KOPT-K1 (cell line): Measurements from ENCODE around the gene ATP1A2.
"Not testable (repeated sequence)": the region's sequence is repeated elsewhere in the genome, so short reads cannot be mapped to it uniquely, and the experiment has no call there.

Experiments used
- H3K27ac ChIP-seq: fragments of 200-600 bp; sonication (generic); 2 replicates; pipeline ENCODE4 v1.5.1; 2016; ENCODE audit warnings: antibody characterized with exemption, mild to moderate bottlenecking, low read depth, low read length; ENCODE audit not compliant: poor library complexity, severe bottlenecking
- H3K36me3 ChIP-seq: fragments of 200-600 bp; sonication (generic); 2 replicates; pipeline ENCODE4 v1.5.1; 2017; ENCODE audit warnings: antibody characterized with exemption, mild to moderate bottlenecking, low read length, moderate library complexity; ENCODE audit not compliant: insufficient read depth
- H3K9me3 ChIP-seq: fragments of 200-600 bp; sonication (generic); 2 replicates; pipeline ENCODE4 v1.5.1; 2017; ENCODE audit warnings: antibody characterized with exemption, low read length, mild to moderate bottlenecking; ENCODE audit not compliant: insufficient read depth, poor library complexity, severe bottlenecking

ATP1A2 gene

DNA sequence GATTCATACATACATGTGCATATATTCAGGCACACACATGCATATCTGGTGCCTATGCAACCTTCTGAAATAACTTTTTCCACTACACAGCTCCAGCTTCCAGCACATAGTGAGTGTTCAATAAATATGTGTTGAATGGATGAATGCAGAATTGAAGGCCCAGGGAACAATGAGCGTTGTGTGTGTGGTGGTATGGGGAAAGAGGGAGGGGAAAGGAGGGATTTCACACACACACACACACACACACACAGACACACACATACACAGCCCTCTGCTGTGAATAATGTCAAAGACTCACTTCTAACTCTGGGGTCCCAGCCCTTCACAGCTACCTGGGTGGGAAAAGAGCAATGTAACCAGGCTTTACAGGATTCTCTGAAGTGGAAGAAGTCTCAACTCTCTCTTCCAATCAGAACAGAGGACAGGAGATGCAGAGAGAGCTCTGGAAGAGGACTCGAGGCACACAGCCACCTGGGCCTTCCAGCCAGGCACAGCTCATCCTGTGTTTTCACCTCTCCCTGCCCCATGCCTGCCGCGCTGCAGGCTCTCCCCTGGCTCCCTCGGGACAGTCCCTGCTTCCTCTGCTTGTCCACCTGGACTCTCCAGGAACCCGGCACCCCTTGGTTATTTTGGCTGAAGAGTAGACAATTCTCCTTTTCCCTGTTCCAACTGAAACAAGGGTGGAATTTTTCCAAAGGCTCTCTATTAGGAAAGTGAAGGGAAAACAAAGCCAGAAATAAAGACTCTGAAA, 11.7 kb upstream of the ATP1A2 start:
- H3K9me3 ChIP-seq: no peaks in the 10 kb centered on the region
- H3K36me3 ChIP-seq: no peaks in the 10 kb centered on the region
- H3K27ac ChIP-seq: no peak overlapping the region

DNA sequence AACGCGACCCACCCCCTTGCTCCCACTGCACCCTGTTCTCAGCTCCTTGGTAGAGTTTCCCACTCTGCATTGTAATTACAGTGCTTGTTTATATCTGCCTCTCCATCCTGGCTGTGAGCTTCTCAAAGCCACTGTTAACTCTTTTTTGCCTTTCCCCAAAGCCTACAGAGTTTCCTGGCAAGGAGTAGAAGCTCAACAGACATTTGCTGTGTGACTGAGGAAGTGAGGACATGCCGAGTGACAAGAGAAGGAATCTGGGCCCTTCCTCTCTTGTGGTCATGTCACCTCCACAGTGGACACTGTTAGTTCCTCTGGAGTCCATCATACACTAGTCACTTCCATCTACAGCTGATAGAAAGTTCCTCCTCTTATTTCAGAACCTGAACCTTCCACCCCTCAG, 11.1 kb upstream of the ATP1A2 start:
- Histone ChIP-seq H3K9me3 (no peaks in the 10 kb centered on the region), H3K27ac (no peak overlapping the region), H3K36me3 (no peaks in the 10 kb centered on the region)

DNA sequence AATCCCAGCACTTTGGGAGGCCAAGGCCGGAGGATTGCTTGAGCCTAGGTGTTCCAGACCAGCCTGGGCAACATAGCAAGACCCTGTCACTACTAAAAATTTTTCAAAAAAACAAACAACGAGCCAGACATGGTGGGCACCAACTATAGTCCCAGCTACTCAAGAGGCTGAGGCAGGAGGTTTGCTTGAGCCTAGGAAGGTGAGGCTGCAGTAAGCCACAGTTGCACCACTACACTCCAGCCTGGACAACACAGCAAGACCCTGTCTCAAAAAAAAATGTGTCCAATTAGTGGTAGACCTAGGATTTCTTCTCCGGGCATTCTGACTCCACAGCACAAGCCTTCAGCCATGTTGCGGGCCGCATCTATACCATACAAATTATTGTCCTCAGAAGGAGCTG, 10.4 kb upstream of the ATP1A2 start:
- no peaks in the 10 kb centered on the region for H3K36me3 ChIP-seq
- H3K9me3 ChIP-seq: no peaks in the 10 kb centered on the region
- no peak overlapping the region for H3K27ac ChIP-seq

DNA sequence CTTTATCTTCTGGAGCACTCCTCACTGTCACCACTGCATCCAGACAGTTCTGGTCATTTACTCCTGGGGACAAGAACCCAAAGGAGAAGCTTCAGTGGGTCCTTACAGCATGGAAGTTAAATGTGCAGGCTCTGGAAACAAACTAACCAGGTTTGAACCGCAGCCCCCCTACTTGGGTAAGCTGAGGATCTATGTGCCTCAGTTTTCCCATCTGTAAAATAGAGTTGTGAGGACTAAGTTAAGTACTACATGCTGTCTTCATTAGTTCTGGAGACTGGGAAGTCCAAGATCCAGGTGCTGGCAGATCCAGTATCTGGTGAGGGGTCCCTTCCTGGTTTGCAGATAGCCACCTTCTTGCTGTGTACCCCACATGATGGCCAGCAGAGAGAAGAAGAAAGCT, 8.0 kb upstream of the ATP1A2 start:
- H3K36me3 ChIP-seq: no peaks in the 10 kb centered on the region
- H3K27ac ChIP-seq: no peak overlapping the region
- no peaks in the 10 kb centered on the region for H3K9me3 ChIP-seq

DNA sequence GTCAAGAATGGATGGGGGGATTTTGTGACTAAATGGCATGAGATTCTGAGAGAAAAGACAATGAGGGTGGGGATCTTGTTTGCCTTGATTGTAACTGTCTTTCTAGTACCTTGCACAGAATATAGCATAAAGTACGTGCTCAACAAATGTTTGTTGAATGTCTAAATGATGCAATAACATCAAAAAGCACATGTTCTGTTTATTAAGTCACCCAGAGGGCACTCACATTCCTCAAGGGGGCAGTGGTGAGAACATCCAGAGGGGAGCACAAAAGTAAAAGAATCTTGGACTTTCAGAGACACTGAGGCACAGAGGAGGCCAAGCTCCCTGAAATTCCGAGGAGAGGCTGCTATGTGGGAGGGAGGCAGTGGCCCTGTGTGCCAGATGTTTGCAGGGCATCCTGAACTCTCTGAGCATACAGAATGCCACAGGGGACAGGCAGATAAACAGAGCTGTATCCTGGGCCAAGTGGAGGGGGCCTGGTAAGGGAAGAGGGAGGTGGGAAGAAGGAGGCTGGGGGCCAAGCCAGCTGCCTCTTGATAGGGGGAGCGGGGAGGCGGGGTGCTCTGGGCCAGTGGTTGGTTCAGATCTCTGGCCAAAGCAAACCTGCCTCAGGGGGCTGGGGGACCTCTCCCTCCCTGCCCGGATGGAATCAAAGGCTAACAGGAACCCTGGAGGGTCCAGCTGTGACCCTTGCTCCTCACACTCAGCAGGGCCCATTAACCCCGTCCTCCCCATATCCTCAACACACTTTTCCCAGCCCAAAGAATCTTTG, 6.5 kb upstream of the ATP1A2 start:
- H3K36me3 ChIP-seq: no peaks in the 10 kb centered on the region
- H3K27ac ChIP-seq: no peak overlapping the region
- no peaks in the 10 kb centered on the region for H3K9me3 ChIP-seq

DNA sequence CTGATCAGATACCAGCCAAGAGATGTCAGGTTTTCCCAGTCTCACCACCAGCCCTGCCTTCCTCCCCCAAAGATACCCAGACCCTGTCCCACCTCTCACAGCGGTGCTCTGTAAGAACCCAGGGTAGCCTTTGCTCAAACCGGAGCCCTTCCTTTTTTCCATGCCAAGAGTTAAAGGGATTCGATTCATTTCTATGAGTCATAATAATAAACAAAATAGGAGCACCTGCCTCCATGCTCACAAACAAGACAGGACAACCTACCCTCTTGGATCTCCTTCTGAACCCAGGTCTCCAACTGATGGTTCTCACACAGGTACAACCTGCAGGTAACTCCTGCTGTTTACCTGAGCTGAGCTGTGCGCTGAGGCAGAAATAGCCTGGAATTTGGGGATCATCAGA, 5.9 kb upstream of the ATP1A2 start:
- H3K27ac ChIP-seq: no peak overlapping the region
- H3K9me3 ChIP-seq: no peaks in the 10 kb centered on the region
- no peaks in the 10 kb centered on the region for H3K36me3 ChIP-seq

DNA sequence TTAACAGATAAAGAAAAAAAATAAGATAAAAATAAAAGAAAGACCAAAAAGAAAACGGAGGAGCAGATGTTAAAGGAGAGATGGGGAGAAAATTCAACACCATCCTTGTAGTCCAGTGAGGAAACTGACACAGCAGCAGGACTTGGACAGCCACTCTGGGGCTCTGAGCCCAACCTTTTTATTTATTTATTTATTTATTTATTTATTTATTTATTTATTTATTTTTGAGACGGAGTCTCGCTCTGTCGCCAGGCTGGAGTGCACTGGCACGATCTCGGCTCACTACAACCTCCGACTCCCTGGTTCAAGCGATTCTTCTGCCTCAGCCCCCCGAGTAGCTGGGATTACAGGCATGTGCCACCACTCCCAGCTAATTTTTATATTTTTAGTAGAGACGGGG, 4.1 kb upstream of the ATP1A2 start:
- H3K27ac ChIP-seq, H3K36me3 ChIP-seq, H3K9me3 ChIP-seq: not testable (repeated sequence)

DNA sequence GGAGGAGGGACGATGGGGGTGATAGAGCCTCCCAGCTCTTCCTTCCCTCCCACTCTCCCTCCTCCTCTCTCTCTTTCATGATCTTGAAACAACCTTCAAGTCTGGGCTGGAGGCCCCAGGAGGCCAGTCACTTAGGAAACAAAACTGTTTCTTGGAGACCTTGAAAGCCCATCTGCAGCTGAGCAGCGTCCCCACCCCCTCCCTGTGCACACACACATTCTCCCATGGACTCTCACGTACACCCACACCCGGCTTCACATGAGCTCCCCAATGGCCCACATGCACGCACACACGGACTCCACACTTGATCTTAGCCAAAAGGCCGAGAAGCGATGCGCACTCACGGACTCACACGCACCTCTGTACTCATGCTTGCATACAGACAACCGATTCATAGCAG, 3.2 kb upstream of the ATP1A2 start:
- Histone ChIP-seq H3K27ac (no peak overlapping the region), H3K36me3 (no peaks in the 10 kb centered on the region), H3K9me3 (no peaks in the 10 kb centered on the region)

DNA sequence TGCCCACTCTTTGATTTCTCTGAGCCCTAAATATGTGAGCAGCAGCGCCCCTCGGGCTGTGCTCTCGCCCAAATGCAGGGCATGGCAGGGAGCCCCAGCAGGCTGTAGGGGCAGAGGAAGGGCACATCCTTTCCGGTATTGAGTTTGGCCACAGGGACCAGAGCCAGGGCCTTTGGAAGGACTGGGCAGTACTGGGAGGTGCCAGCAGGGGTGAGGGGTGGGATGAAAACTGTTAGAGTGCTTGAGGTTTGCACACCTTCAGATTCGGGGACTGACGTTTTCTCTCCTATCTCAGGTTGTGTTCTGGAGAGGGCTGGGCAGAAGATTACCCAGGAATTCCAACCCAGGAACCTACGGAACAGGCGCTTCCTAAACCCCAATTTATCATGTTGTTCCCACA, 2.2 kb upstream of the ATP1A2 start:
- Histone ChIP-seq H3K9me3 (no peaks in the 10 kb centered on the region), H3K27ac (no peak overlapping the region), H3K36me3 (no peaks in the 10 kb centered on the region)

DNA sequence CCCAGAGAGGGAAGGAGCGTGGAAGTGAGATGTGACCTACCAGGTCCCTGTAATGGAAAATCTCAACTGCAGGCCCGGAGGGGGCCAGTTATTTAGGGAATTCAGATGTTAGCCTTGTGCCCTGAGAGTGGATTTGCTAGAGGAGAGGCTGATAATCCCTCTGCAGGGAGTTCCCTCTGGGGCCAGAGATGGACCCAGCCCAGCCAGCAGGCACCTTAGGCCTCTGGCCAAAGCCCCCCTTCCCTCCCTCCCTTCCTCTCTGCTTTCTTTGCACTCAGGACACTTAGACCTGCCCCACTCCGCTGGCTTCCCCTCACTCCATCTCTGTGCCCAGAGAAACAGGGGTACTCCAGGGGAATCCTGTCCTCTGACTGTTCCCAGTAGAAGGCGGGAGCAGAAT, 1.5 kb upstream of the ATP1A2 start:
- Histone ChIP-seq H3K27ac (no peak overlapping the region), H3K36me3 (no peaks in the 10 kb centered on the region), H3K9me3 (no peaks in the 10 kb centered on the region)

DNA sequence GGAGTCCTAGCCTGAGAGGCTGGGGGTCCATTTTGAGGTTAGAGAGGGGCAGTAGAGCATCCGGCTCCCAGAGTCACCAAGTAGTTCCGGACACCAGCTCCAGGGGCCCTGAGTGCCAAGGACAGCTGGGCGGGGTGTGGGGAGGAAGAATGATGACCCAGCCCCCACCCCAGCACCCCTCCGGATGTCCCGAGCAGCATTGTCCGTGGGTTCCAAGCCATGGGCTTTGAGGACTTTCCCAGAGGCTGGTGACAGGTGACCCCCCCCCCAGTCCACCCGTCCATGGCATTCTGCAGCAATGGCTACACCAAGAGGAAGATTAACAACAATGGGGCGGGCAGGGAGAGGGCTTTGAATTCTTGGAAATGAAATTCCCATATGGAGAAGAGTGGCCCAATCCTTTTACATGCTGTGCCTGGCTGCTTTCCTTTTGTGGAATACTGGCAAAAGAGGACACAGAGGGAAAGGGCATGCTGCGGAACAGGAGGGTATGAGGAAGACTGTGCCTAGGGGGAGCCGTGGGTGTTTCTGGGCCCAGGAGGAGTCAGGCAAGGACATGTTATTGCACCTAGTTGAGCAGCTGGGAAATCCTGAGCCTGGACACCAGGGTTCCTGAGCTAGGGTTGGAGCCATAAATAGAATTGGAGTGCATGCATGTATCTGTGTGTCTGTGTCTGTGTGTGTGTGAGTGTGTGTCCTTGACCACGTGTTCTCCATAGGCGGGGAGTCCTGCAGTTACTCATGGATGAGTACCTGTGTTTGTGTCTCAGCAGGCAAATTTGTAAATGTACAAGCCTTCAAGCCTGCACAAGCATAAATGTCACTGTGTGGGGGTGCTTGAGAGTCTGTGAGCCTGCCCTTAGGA, 956 bp downstream of the ATP1A2 start:
- no peaks in the 10 kb centered on the region for H3K36me3 ChIP-seq
- no peaks in the 10 kb centered on the region for H3K9me3 ChIP-seq
- no peak overlapping the region for H3K27ac ChIP-seq

DNA sequence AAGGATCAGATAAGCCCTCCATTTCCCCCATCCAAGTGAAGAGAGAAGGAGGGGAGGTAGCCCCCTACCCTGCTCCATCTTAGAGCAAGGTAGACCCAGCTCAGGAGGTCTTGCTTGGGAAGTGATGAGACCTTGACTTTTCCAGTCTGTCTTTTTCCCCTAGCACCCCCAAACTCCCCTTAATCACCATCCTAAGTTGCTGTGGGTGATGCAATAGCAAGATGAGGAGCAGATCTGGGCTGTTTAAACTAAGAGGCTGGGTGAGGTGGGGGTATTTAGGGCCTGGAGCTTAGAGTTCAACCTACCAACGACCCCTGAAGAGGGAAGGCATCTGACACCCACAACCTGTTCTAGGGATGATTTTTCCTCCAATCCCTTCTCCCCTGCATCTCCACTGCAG, 1.7 kb downstream of the ATP1A2 start:
- Histone ChIP-seq H3K9me3 (no peaks in the 10 kb centered on the region), H3K36me3 (no peaks in the 10 kb centered on the region), H3K27ac (no peak overlapping the region)

DNA sequence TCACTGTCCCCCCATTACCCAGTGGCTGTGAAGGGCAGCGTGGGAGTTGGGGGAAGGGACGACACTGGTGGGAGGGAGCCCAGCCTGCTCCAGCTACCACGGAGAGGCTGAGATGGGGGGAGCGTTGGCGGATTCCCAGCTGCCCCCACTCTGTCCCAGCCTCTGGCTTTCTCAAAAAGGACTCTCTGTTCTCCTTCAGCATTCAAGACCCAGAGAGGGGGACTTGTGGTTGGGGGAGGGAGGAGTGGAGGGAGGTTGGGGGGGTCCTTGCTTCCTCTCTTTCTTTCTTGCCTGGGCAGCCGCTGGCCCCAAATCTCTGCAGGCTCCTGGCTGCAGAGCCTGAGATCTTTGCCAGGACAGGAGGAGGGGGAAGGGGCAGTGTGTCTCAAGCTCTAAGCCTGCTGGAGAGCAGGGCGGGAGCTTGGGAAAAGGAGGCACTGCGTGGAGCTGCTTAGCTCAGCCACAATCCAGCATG, 2.2 kb downstream of the ATP1A2 start:
- Histone ChIP-seq H3K9me3 (no peaks in the 10 kb centered on the region), H3K27ac (no peak overlapping the region), H3K36me3 (no peaks in the 10 kb centered on the region)

DNA sequence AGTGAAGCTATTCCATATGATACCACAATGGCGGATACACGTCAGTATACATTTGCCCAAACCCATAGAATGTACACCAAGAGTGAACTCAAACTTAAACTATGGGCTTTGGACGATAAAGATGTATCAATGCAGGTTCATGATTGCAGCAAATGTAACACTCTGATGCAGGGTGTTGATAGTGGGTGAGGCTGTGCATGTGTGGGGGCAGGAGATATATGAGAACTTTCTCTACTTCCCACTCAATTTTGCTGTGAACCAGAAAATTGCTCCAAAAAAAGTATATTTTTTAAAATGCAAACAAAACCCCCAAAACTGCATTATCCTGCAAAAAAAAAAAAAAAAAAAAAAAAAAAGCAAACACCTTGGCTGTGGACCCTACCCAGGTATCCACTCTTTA, 3.4 kb downstream of the ATP1A2 start:
- no peak overlapping the region for H3K27ac ChIP-seq
- no peaks in the 10 kb centered on the region for H3K9me3 ChIP-seq

DNA sequence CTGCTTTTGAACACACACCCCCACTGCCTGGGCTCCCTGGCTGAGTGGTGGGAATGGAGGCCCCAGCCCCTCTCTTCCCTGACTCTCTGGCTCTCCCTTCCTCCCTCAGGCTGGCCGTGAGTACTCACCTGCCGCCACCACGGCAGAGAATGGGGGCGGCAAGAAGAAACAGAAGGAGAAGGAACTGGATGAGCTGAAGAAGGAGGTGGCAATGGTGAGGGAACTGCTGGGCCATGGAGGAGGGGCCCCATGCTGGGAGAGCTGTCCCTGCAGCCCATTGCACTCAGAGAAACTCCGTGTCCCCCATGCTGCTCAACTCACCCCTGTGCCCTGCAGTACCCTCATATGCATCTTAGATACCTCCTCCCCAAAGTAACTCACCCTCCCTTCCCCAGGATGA, 5.2 kb downstream of the ATP1A2 start:
- H3K36me3 ChIP-seq: no peaks in the 10 kb centered on the region
- H3K27ac ChIP-seq: no peak overlapping the region
- H3K9me3 ChIP-seq: no peaks in the 10 kb centered on the region

More for the DNA sequence above, 3.4 kb downstream of the ATP1A2 start:
- no peaks in the 10 kb centered on the region for H3K36me3 ChIP-seq
